Karpas-422 (cell line): ENCODE data around the gene PKMYT1. TPM values are rescaled to one million over a fixed set of nuclear protein-coding genes. Genes with fewer than 3 reads are reported as not detected.

Experiments
- DNase-seq: peaks from one replicate; pipeline ENCODE4 v3.0.0-alpha.2; 2015
- H2AFZ ChIP-seq: fragments of 200-600 bp; sonication (generic); 2 replicates; pipeline ENCODE4 v1.6.1; 2014; ENCODE audit warnings: antibody characterized with exemption, low read length, mixed read lengths
- H3K27ac ChIP-seq: fragments of 200-600 bp; sonication (generic); 2 replicates; pipeline ENCODE4 v1.5.1; 2014; ENCODE audit warnings: mild to moderate bottlenecking, low read length, moderate library complexity
- H3K27me3 ChIP-seq: fragments of 200-600 bp; sonication (generic); 2 replicates; pipeline ENCODE4 v1.6.1; 2014; ENCODE audit warnings: low read length, mixed read lengths
- H3K36me3 ChIP-seq: fragments of 200-600 bp; sonication (generic); 2 replicates; pipeline ENCODE4 v1.6.1; 2014; ENCODE audit warnings: low read length, mixed read lengths; ENCODE audit not compliant: insufficient read depth
- H3K4me1 ChIP-seq: fragments of 200-600 bp; sonication (generic); 2 replicates; pipeline ENCODE4 v1.6.1; 2014; ENCODE audit warnings: mild to moderate bottlenecking, low read length, mixed read lengths
- H3K4me2 ChIP-seq: fragments of 200-600 bp; sonication (generic); 2 replicates; pipeline ENCODE4 v1.6.1; 2014; ENCODE audit warnings: low read length, low read depth, mild to moderate bottlenecking; ENCODE audit not compliant: poor library complexity, severe bottlenecking
- H3K4me3 ChIP-seq: fragments of 200-600 bp; sonication (generic); 2 replicates; pipeline ENCODE4 v1.5.1; 2014; ENCODE audit warnings: mild to moderate bottlenecking, antibody characterized with exemption, low read length, mixed read lengths
- H3K79me2 ChIP-seq: fragments of 200-600 bp; sonication (generic); 2 replicates; pipeline ENCODE4 v1.6.1; 2014; ENCODE audit warnings: mild to moderate bottlenecking, low read length, mixed read lengths
- H3K9ac ChIP-seq: fragments of 200-600 bp; sonication (generic); 2 replicates; pipeline ENCODE4 v1.6.0; 2014; ENCODE audit warnings: low read length
- H3K9me2 ChIP-seq: fragments of 200-600 bp; sonication (generic), shearing (Covaris generic); replicated peaks from 2 replicates; pipeline ENCODE4 v1.6.0; 2014; ENCODE audit warnings: mild to moderate bottlenecking, low read length, moderate library complexity; ENCODE audit not compliant: insufficient read depth
- H3K9me3 ChIP-seq: fragments of 300-700, 200-600 bp; sonication (generic); 2 replicates; pipeline ENCODE4 v1.6.1; 2014; ENCODE audit warnings: low read length, mixed read lengths
- H4K20me1 ChIP-seq: fragments of 200-600 bp; sonication (generic); 2 replicates; pipeline ENCODE4 v1.6.1; 2014; ENCODE audit warnings: mild to moderate bottlenecking, antibody characterized with exemption, low read length, low read depth; ENCODE audit not compliant: insufficient read depth
- total RNA-seq: library from RNA; depleted of rRNA; stranded (reverse); fragments of >200 nt; shearing (Covaris generic); gene quantifications from 2 replicates; pipeline ENCODE4 v1.2.3, GENCODE V29; 2014; ENCODE audit warnings: low replicate concordance

The PKMYT1 gene
- total RNA-seq, 1 experiment from 2014 or later = 17.6 TPM

DNA sequence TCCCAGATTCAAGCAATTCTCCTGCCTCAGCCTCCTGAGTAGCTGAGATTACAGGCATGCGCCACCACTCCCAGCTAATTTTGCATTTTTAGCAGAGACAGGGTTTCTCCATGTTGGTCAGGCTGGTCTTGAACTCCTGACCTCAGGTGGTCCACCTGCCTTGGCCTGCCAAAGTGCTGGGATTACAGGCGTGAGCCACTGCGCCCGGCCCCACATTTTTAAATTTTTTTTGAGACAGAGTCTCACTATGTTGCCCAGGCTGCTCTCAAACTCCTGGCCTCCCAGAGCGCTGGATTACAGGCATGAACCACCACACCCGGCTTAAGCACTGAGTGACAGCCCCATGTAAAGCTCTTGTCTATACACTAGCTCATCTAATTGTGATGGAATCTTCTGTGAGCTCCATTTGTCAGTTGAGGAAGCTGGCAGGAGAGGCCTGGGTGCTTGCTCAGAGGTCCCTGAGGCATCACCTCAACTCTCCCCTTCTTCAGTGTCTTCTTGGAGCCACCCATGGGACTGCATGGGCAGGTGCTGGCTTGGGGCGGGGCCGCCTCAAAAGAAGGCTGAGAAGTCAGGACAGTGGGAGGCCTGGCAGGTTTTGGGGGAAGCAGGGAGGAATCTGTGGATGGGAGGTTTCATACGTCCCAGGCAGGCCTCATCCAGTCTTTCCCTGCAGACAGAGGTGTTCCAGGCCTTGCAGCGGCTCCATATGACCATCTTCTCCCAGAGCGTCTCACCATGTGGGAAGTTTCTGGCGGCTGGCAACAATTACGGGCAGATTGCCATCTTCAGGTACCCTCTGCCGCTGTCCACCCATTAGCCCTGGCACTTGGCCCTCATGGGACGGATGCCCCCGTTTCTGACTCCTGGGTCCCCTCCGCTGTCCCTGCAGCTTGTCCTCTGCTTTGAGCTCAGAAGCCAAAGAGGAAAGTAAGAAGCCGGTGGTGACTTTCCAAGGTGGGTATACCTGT is 45.1 kb upstream of the PKMYT1 start:
- H3K9me3 ChIP-seq = no peaks in the 10 kb centered on the region
- 0 out of 2 replicates have a peak, but pooled peaks cover 3% of the 10 kb centered on the region for H4K20me1 ChIP-seq
- no peak for DNase-seq
- no peaks in the 10 kb centered on the region; the same call in 1 of the 2 replicates for H3K36me3 ChIP-seq
- H3K4me2 ChIP-seq = peak overlapping the region; percentile 82
- H3K9me2 ChIP-seq = no peaks in the 10 kb centered on the region
- peaks cover 4% of the 10 kb centered on the region for H3K79me2 ChIP-seq
- no peak overlapping the region for H2AFZ ChIP-seq
- no peak overlapping the region; the same call in 1 of the 2 replicates for H3K9ac ChIP-seq
- H3K27me3 ChIP-seq = no peaks in the 10 kb centered on the region
- peaks cover 47% of the 10 kb centered on the region for H3K4me1 ChIP-seq
- H3K4me3 ChIP-seq = no peak overlapping the region
- no peak overlapping the region for H3K27ac ChIP-seq

DNA sequence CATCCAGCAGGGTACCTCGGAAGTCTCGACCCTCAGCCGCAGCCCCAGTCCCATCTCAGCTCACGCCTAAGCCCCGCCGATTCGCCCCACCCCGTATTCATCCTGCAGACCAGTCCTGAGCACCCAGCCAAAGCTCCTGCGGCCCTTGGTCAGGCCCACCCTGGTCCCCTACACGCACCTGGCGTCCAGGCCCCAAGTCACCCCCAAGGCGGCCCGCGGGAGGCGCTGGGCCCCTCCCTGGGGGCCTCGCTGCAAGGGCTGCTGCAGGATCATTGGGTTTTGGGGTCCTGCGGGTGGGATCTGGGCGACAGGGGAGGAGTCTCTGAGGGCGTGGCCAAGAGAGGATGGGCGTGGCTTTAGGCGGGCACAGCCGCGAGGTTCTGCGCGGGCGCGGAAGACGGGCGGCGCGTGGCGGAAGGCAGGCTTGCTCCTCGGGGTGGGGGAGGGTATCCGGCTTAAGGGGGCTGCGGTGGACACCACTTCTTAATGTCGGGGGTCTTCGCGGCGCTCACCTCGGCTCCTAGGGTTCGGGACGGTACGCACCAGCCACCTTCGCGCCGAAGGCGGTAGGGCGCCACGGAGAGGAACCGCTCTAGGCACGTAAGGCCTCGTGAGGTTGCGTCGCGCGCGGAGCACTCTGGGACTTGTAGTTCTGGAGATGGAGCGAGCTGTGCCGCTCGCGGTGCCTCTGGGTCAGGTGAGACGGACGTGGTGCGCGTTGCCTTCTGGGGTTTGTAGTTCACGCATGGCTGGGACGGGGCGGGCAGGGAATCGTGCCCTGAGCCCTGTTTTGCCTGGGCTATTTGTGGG is 43.6 kb upstream of the PKMYT1 start, which contains the start of the genes HCFC1R1 and THOC6:
Gene HCFC1R1, minus strand, starts transcription at position 274 of the 810 bp plus-strand sequence. Its CDS starts 1 bp downstream, at position 273.
Gene THOC6, plus strand, starts transcription at position 367 of the 810 bp plus-strand sequence. Its CDS starts 292 bp downstream, at position 659.
- Histone ChIP-seq H4K20me1 (0 out of 2 replicates have a peak, but pooled peaks cover 3% of the 10 kb centered on the region), H3K4me3 (peak within 1 kb of the TSS; percentile 70), H3K9ac (peak within 1 kb of the TSS; percentile 78), H3K27ac (peak within 1 kb of the TSS; percentile 66), H2AFZ (peak within 1 kb of the TSS; percentile 63; the same call in 1 of the 2 replicates), H3K9me3 (no peaks in the 10 kb centered on the region), H3K27me3 (no peaks in the 10 kb centered on the region), H3K9me2 (no peaks in the 10 kb centered on the region), H3K4me1 (peaks cover 50% of the 10 kb centered on the region), H3K79me2 (peaks cover 4% of the 10 kb centered on the region), H3K4me2 (peak within 1 kb of the TSS; percentile 82), H3K36me3 (no peaks in the 10 kb centered on the region; the same call in 1 of the 2 replicates)
- DNase-seq = peak; percentile 99

DNA sequence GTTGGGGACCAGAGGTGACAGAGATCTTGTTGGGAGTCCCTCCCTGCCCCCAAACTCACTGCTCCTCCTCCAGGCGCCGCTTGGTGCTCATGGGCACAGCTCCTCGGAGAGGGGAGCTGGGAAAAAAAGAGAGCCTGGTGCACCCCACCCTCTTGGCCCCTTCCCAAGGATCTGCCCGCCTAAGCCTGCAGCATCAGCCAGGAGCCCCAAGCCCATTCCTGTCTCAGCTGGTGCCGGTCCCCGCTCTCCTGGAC is 43.1 kb upstream of the PKMYT1 start:
- H3K79me2 ChIP-seq = peaks cover 4% of the 10 kb centered on the region
- H3K9me3 ChIP-seq = no peaks in the 10 kb centered on the region
- H3K27me3 ChIP-seq = no peaks in the 10 kb centered on the region
- no peaks in the 10 kb centered on the region; the same call in 1 of the 2 replicates for H3K36me3 ChIP-seq
- no peaks in the 10 kb centered on the region for H3K9me2 ChIP-seq
- peak overlapping the region; percentile 82 for H3K4me2 ChIP-seq
- 0 out of 2 replicates have a peak, but pooled peaks cover 3% of the 10 kb centered on the region for H4K20me1 ChIP-seq
- peak overlapping the region; percentile 78 for H3K9ac ChIP-seq
- no peak for DNase-seq
- peak overlapping the region; percentile 70 for H3K4me3 ChIP-seq
- peaks cover 50% of the 10 kb centered on the region for H3K4me1 ChIP-seq
- H2AFZ ChIP-seq = peak overlapping the region; percentile 63; the same call in 1 of the 2 replicates
- peak overlapping the region; percentile 66 for H3K27ac ChIP-seq

DNA sequence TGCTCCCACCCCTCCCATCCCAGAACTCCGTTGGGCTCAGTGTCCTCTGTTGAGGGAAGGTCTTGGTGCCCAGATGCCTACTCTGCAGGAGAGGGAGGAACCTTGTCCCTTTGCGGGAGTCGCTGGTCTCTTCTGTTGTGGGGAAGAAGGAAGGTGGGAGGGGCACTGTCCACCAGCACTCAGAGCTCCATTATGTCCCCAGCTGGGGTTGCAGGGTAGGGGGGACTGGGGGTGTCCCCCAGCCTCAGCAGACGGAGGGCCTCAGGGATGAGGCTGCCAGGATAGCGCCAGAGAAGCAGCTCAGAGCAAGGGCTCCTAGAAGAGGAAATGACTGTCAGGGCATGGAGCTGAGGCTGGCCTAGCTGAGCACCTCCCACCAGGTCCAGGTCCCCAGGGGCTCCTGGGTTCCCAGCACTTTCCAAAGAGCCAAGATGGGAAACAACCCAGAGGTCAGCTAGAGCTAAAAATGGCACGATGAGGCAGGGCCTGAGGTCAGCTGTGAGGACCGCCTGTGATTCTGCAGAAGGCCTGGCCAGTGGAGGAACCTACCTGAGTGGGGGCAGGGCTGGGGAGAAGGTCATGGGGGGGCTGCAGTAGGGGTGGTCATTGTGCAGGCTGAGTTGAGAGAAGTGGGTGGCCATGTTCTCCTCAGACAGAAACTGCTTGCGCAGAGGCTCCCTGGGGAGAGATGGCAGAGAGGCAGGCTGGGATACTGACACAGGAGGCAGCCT is 42.6 kb upstream of the PKMYT1 start:
- Histone ChIP-seq H3K27ac (peak overlapping the region; percentile 66), H3K9ac (peak overlapping the region; percentile 78), H3K36me3 (no peaks in the 10 kb centered on the region; the same call in 1 of the 2 replicates), H3K4me2 (peak overlapping the region; percentile 82), H3K27me3 (no peaks in the 10 kb centered on the region), H3K9me3 (no peaks in the 10 kb centered on the region), H2AFZ (no peak overlapping the region), H3K79me2 (peaks cover 4% of the 10 kb centered on the region), H3K9me2 (no peaks in the 10 kb centered on the region), H3K4me1 (peaks cover 48% of the 10 kb centered on the region), H3K4me3 (peak overlapping the region; percentile 70), H4K20me1 (0 out of 2 replicates have a peak, but pooled peaks cover 3% of the 10 kb centered on the region)
- DNase-seq = peak; percentile 83

DNA sequence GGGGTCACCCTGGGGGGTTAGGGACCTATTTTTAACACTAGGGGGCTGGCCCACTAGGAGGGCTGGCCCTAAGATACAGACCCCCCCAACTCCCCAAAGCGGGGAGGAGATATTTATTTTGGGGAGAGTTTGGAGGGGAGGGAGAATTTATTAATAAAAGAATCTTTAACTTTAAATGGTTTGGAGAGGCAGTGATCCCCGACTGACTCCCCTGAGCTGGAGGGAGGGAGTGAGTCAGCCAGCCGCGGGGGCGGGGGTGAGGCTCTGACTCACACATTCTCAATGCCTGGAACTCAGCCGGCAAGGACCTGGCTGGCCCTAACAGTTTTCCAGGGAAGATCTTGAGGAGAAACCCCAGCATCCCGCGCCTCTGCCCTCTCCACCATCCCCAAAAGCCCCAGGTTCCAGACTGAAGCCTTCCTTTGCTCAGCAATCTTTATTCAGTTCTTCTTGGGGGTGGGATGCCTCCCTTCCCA is 42.0 kb upstream of the PKMYT1 start:
- peak overlapping the region; percentile 82 for H3K4me2 ChIP-seq
- no peaks in the 10 kb centered on the region for H3K27me3 ChIP-seq
- peaks cover 42% of the 10 kb centered on the region for H3K4me1 ChIP-seq
- H3K36me3 ChIP-seq = no peaks in the 10 kb centered on the region; the same call in 1 of the 2 replicates
- peak overlapping the region; percentile 78 for H3K9ac ChIP-seq
- H4K20me1 ChIP-seq = 0 out of 2 replicates have a peak, but pooled peaks cover 3% of the 10 kb centered on the region
- H3K9me3 ChIP-seq = no peaks in the 10 kb centered on the region
- H3K9me2 ChIP-seq = no peaks in the 10 kb centered on the region
- peak overlapping the region; percentile 55 for H3K27ac ChIP-seq
- H3K4me3 ChIP-seq = peak overlapping the region; percentile 70
- H2AFZ ChIP-seq = no peak overlapping the region
- DNase-seq = peak; percentile 62
- peaks cover 4% of the 10 kb centered on the region for H3K79me2 ChIP-seq

DNA sequence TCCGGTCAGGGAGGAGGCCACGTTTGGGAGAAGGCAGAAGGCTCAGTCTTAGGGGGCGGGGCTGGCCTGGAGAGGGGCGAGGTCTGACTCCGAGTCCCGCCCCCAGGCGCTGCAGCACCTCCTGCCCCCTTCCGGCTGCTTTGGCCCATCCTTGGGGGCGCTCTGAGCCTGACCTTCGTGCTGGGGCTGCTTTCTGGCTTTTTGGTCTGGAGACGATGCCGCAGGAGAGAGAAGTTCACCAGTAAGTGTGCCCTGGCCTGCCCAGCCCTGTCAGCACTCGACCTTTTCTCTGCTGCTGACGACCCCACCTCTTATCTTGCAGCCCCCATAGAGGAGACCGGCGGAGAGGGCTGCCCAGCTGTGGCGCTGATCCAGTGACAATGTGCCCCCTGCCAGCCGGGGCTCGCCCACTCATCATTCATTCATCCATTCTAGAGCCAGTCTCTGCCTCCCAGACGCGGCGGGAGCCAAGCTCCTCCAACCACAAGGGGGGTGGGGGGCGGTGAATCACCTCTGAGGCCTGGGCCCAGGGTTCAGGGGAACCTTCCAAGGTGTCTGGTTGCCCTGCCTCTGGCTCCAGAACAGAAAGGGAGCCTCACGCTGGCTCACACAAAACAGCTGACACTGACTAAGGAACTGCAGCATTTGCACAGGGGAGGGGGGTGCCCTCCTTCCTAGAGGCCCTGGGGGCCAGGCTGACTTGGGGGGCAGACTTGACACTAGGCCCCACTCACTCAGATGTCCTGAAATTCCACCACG is 41.4 kb upstream of the PKMYT1 start:
- Histone ChIP-seq H3K9ac (peak overlapping the region; percentile 78), H3K4me1 (peaks cover 41% of the 10 kb centered on the region)

More for the DNA sequence above, 41.4 kb upstream of the PKMYT1 start:
- H4K20me1 ChIP-seq = 0 out of 2 replicates have a peak, but pooled peaks cover 3% of the 10 kb centered on the region
- H3K36me3 ChIP-seq = no peaks in the 10 kb centered on the region; the same call in 1 of the 2 replicates
- peak overlapping the region; percentile 55 for H3K27ac ChIP-seq
- no peaks in the 10 kb centered on the region for H3K27me3 ChIP-seq
- peak; percentile 93 for DNase-seq
- H3K9me2 ChIP-seq = no peaks in the 10 kb centered on the region
- peak overlapping the region; percentile 69; the same call in 1 of the 2 replicates for H2AFZ ChIP-seq
- H3K9me3 ChIP-seq = no peaks in the 10 kb centered on the region
- peak overlapping the region; percentile 70 for H3K4me3 ChIP-seq
- H3K4me2 ChIP-seq = peak overlapping the region; percentile 82
- peaks cover 4% of the 10 kb centered on the region for H3K79me2 ChIP-seq
